A549 (cell line): ENCODE results near the gene ABHD6.

Source experiments
- CEBPB ChIP-seq, 2 experiments: fragments of >200 bp in 1 of 2; sonication (Bioruptor Twin) in 1 of 2; formaldehyde crosslinking in 1 of 2; IDR thresholded peaks; 2 replicates each; pipeline ENCODE4 v1.6.1; 2012 to 2016
- EP300 ChIP-seq, 2 experiments: fragments of >200 bp; sonication (Bioruptor Twin); formaldehyde crosslinking; IDR thresholded peaks; 2 replicates in 1 of 2; 3 replicates in 1 of 2; pipeline ENCODE4 v1.6.1; 2016 to 2017
- KDM5A ChIP-seq: fragments of 200-600 bp; sonication (generic); IDR thresholded peaks from 2 replicates; pipeline ENCODE4 v1.6.1; 2016; ENCODE audit warnings: antibody characterized with exemption, mild to moderate bottlenecking
- MAFK ChIP-seq: fragments of 450-650 bp; IDR thresholded peaks from 2 replicates; pipeline ENCODE4 v1.6.1; 2014; ENCODE audit not compliant: partially characterized antibody
- MYC ChIP-seq: IDR thresholded peaks from 2 replicates; pipeline ENCODE4 v1.6.1; 2012; ENCODE audit warnings: mild to moderate bottlenecking, inconsistent platforms, low read length, improper control_type of control experiment, borderline replicate concordance
- PHF8 ChIP-seq: fragments of 200-600 bp; sonication (generic); IDR thresholded peaks from 2 replicates; pipeline ENCODE4 v1.6.1; 2016; ENCODE audit warnings: low read depth, mild to moderate bottlenecking, antibody characterized with exemption, moderate library complexity, borderline replicate concordance
- POLR2A ChIP-seq: IDR thresholded peaks from 2 replicates; pipeline ENCODE4 v1.6.1; 2012; ENCODE audit warnings: mild to moderate bottlenecking, low read length
- RFX5 ChIP-seq: fragments of 450-650 bp; IDR thresholded peaks from 2 replicates; pipeline ENCODE4 v1.7.1; 2014; ENCODE audit warnings: antibody characterized with exemption, mild to moderate bottlenecking, moderate library complexity
- RNF2 ChIP-seq: fragments of 200-600 bp; sonication (generic); IDR thresholded peaks from 2 replicates; pipeline ENCODE4 v1.6.1; 2016; ENCODE audit warnings: low read depth, mild to moderate bottlenecking, antibody characterized with exemption, moderate library complexity, borderline replicate concordance
- SREBF2 ChIP-seq: fragments of 450-650 bp; IDR thresholded peaks from 2 replicates; pipeline ENCODE4 v1.6.1; 2014; ENCODE audit warnings: mild to moderate bottlenecking, moderate library complexity
- USF2 ChIP-seq: fragments of 450-650 bp; IDR thresholded peaks from 2 replicates; pipeline ENCODE4 v1.6.1; 2014; ENCODE audit warnings: antibody characterized with exemption
- TF ChIP-seq, protein P1 (sequence below): fragments of >200 bp; sonication (Bioruptor Twin); formaldehyde crosslinking; IDR thresholded peaks from 3 replicates; pipeline ENCODE4 v1.5.1; 2016

DNA sequence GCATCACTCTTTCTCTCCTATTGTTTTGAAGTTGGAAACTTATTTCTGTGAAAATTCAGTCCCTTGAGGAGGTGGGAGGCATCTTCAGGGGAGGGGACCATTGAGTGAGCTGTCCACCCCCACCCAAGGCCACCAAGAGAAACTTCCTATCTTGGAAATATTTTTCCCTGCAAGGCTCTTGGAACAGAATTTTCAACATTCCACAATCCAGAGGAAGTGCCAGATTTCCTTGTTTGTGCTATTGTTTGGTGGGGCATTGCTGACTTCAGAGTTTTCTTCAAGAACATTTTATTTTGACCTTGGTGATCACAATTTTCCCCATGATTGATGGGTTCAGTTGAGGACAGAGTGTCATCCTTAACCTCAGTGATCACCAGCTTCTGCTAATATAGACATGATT, 38.8 kb upstream of the ABHD6 start:
- TF ChIP-seq EP300 (IDR thresholded peaks at IDR 0.05): no peak
- TF ChIP-seq, protein P1, sequence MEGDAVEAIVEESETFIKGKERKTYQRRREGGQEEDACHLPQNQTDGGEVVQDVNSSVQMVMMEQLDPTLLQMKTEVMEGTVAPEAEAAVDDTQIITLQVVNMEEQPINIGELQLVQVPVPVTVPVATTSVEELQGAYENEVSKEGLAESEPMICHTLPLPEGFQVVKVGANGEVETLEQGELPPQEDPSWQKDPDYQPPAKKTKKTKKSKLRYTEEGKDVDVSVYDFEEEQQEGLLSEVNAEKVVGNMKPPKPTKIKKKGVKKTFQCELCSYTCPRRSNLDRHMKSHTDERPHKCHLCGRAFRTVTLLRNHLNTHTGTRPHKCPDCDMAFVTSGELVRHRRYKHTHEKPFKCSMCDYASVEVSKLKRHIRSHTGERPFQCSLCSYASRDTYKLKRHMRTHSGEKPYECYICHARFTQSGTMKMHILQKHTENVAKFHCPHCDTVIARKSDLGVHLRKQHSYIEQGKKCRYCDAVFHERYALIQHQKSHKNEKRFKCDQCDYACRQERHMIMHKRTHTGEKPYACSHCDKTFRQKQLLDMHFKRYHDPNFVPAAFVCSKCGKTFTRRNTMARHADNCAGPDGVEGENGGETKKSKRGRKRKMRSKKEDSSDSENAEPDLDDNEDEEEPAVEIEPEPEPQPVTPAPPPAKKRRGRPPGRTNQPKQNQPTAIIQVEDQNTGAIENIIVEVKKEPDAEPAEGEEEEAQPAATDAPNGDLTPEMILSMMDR: no peak
- TF ChIP-seq CEBPB (IDR thresholded peaks at IDR 0.05): no peak
- no peak for TF ChIP-seq POLR2A
- no peak for TF ChIP-seq SREBF2
- no peak for TF ChIP-seq MAFK
- TF ChIP-seq RNF2: no peak
- no peak for TF ChIP-seq KDM5A
- TF ChIP-seq USF2: no peak
- TF ChIP-seq RFX5: no peak
- TF ChIP-seq MYC: no peak
- TF ChIP-seq PHF8: no peak
